Activated naive CD8-positive, alpha-beta T cell (primary cell): ENCODE data around the gene PALLD.

Source experiments
- H3K27ac Mint-ChIP-seq: one replicate; pipeline ENCODE4 v1.8.0; 2021; ENCODE audit warnings: mixed read lengths
- H3K27me3 Mint-ChIP-seq: one replicate; pipeline ENCODE4 v1.8.0; 2021; ENCODE audit warnings: mixed read lengths
- H3K36me3 Mint-ChIP-seq: one replicate; pipeline ENCODE4 v1.8.0; 2021; ENCODE audit warnings: mixed read lengths
- H3K4me1 Mint-ChIP-seq: one replicate; pipeline ENCODE4 v1.8.0; 2021; ENCODE audit warnings: low read depth, mixed read lengths
- H3K4me3 Mint-ChIP-seq: one replicate; pipeline ENCODE4 v1.8.0; 2021; ENCODE audit warnings: mild to moderate bottlenecking, mixed read lengths
- H3K9me3 Mint-ChIP-seq: one replicate; pipeline ENCODE4 v1.8.0; 2021; ENCODE audit warnings: low read depth, mixed read lengths

PALLD gene

DNA sequence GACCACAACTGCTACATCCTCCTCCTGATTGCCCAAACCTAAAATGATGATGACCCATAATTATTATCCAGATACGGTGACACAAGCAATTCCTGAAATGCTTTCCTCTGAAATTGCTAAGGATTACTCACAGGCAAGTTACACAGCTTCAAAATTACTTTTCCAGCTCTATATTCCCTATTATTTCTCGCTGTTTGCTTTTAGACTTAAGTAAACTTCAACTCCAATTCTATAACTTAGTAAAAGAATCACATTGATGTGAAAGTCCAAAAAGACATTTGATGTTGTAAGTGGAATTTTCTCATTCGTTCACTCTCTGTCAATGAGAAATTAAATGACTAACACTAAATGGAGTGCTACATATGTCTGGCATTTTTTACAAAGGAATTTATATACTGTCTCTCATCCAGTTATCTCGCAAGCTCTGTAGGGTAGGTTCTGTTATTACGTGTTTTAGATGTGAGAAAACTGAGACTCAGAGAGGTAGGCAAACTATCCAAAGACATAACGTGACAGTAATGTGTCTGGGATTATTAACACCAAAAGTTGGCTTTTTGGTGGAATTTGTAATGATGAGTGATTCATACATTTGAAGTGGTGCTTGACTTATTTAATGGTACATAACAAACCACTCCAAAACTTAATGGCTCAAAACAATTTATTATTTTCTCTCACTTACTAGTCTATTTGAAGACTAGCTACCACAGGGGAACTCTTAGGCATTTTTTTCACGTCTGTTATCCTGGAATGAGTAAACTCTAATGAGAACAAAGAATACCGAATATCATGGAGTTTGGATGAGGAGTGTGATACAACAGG is 31.5 kb downstream of the PALLD start:
- no peaks in the 10 kb centered on the region for H3K4me1 Mint-ChIP-seq
- no peaks in the 10 kb centered on the region for H3K36me3 Mint-ChIP-seq
- H3K27ac Mint-ChIP-seq: no peak overlapping the region
- no peaks in the 10 kb centered on the region for H3K9me3 Mint-ChIP-seq
- peaks cover 5% of the 10 kb centered on the region for H3K27me3 Mint-ChIP-seq
- H3K4me3 Mint-ChIP-seq: no peak overlapping the region

DNA sequence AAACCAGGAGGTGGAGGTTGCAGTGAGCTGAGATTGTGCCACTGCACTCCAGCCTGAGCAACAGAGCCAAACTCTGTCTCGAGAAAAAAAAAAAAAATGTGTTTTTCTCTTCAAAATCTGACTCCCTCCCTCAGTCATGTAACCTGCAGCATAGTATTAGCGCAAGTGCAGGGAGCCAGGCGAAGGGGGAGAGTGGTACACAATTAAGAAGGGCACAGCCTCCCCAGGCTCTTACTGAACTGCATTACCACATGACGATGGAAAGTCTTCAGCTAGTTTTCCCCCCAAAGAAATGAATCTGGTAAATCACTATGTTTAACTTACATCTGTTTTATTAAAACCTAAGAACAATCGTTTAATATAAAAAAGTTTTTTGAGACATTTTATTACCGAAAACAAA is 32.4 kb downstream of the PALLD start:
- H3K9me3 Mint-ChIP-seq: no peaks in the 10 kb centered on the region
- no peaks in the 10 kb centered on the region for H3K36me3 Mint-ChIP-seq
- no peak overlapping the region for H3K4me3 Mint-ChIP-seq
- peaks cover 5% of the 10 kb centered on the region for H3K27me3 Mint-ChIP-seq
- H3K4me1 Mint-ChIP-seq: no peaks in the 10 kb centered on the region
- H3K27ac Mint-ChIP-seq: no peak overlapping the region

DNA sequence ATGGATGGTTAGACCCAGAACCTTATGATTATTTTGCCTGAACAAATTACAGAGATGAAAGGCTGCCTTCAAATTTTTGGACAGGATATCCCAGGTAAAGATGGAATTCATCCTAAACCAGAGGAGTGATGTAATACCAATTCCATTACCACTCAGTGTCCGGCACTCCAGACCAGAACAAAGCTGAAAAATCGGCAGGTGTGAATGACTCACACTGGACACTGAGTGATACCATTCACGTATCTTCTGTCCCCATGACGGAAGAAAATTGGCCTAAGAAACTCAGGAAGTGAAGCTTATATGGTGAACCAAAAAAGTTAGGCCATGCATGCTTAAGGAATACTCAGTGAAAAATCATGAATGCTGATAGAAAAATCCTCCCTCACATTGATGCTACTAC is 34.5 kb downstream of the PALLD start:
- H3K27ac Mint-ChIP-seq: no peak overlapping the region
- H3K36me3 Mint-ChIP-seq: no peaks in the 10 kb centered on the region
- H3K4me1 Mint-ChIP-seq: no peaks in the 10 kb centered on the region
- peaks cover 5% of the 10 kb centered on the region for H3K27me3 Mint-ChIP-seq
- H3K9me3 Mint-ChIP-seq: no peaks in the 10 kb centered on the region
- H3K4me3 Mint-ChIP-seq: no peak overlapping the region

DNA sequence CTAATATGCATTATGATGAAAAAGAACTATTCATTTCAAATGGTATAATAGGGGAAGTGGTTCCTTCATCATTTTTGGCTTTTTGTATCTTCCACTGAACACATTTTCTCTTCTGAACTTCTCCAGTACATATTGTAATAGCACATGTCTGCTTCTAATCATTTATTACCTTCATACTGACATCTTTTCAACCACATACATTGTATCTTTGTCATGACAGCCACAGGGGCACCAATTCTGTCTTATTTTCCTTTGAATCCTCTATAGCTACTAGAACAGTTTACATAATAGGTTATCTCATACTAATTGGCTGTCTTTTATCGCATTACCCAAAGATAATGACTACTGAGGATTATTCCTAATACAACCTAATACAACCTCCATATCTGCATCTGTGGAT is 37.7 kb downstream of the PALLD start:
- Mint-ChIP-seq H3K27ac (no peak overlapping the region), H3K9me3 (no peaks in the 10 kb centered on the region), H3K4me3 (no peak overlapping the region), H3K36me3 (no peaks in the 10 kb centered on the region), H3K4me1 (no peaks in the 10 kb centered on the region), H3K27me3 (no peaks in the 10 kb centered on the region)

DNA sequence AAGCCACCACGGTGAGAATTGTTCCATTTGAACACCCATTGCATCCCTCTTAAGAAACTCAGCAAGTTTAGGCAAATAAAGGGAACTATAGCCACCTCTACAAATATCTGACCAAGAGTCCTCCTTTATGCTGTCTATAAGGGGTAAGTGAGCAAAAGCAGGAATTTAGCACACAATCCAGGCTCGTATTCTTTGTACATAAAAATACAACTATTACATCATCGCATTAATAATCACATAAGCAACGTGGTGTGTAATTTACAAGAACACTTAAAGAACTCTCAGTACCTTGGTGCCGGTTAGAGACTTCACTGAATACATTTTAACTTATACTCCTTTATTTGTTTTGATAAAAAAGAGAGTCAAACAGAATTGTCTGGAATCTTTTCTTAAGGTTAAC is 38.8 kb downstream of the PALLD start:
- H3K27me3 Mint-ChIP-seq: peaks cover 3% of the 10 kb centered on the region
- no peaks in the 10 kb centered on the region for H3K36me3 Mint-ChIP-seq
- H3K4me1 Mint-ChIP-seq: no peaks in the 10 kb centered on the region
- H3K27ac Mint-ChIP-seq: no peak overlapping the region
- H3K9me3 Mint-ChIP-seq: no peaks in the 10 kb centered on the region
- H3K4me3 Mint-ChIP-seq: no peak overlapping the region

DNA sequence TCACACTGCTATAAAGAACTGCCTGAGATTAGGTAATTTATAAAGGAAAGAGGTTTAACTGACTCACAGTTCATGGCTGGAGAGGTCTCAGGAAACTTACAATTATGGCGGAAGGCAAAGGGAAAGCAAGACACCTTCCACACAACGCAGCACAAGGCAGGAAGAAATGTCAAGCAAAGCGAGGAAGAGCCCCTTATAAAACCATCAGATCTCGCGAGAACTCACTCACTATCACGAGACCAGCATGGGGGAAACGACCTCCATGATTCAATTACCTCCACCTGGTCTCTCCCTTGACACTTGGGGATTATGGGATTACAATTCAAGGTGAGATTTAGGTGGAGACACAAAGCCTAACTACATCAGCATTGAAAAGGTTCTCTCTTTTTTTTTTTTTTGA is 39.6 kb downstream of the PALLD start:
- Mint-ChIP-seq H3K4me1 (no peaks in the 10 kb centered on the region), H3K9me3 (no peaks in the 10 kb centered on the region), H3K27ac (no peak overlapping the region), H3K4me3 (no peak overlapping the region), H3K36me3 (no peaks in the 10 kb centered on the region), H3K27me3 (peaks cover 3% of the 10 kb centered on the region)

DNA sequence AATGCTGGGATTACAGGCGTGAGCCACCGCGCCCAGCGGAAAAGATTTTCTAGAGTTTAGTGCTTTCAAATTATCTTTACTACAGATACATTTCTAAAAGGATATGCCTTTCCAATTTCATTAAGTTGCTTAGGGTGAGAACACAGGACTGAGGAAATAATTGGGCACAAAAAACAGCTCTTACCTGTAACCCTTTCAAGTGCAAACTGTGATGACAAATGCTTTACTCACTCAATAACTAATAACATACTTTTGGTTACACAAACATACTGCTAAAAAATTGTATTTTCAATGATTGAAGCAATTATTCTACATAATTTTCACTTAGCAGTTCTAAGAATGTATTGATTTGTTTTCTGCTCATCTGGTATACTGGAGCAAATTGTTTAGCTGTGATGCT is 40.2 kb downstream of the PALLD start:
- no peak overlapping the region for H3K4me3 Mint-ChIP-seq
- H3K27me3 Mint-ChIP-seq: peaks cover 3% of the 10 kb centered on the region
- no peak overlapping the region for H3K27ac Mint-ChIP-seq
- H3K9me3 Mint-ChIP-seq: no peaks in the 10 kb centered on the region
- no peaks in the 10 kb centered on the region for H3K4me1 Mint-ChIP-seq
- no peaks in the 10 kb centered on the region for H3K36me3 Mint-ChIP-seq

DNA sequence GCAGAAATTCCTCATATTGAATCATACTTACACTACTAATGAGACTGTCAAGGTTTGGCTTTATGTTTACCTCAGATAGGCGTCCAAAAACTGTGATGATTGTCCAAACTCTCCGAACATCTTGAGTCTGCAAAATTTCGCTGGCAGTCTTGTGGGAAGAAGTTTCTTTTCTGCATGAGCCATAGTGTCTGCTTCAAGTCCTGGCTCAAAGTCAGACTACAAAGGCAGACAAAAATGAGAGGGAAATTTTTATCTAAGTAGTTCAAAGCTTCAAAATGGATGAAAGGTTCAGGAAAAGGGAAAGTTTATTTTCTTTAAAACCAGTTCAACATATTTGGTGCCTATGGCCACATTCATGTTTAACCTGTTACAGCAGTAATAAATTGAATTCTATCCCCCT is 40.7 kb downstream of the PALLD start:
- H3K36me3 Mint-ChIP-seq: no peaks in the 10 kb centered on the region
- no peaks in the 10 kb centered on the region for H3K9me3 Mint-ChIP-seq
- no peaks in the 10 kb centered on the region for H3K4me1 Mint-ChIP-seq
- no peak overlapping the region for H3K4me3 Mint-ChIP-seq
- no peak overlapping the region for H3K27ac Mint-ChIP-seq
- peaks cover 3% of the 10 kb centered on the region for H3K27me3 Mint-ChIP-seq

DNA sequence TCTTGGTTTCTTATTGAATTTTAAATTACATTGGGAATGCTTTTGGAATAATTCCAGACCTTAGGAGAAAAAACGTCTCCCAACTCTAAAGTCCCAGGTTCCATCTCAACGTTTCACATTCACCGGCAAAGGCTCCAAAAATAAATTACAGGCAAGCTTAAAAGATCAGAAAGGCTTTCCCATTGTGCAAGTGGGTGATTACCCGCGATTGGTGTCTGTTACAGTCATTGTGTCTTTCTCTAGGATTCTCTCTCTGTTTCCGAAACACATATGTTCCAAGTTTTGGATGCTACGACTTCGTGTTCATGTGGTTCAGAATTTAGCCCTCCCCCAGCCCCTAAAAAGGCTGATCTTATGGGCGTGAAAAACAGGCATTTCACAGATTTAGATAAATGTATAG is 41.8 kb downstream of the PALLD start:
- no peaks in the 10 kb centered on the region for H3K4me1 Mint-ChIP-seq
- H3K9me3 Mint-ChIP-seq: no peaks in the 10 kb centered on the region
- peaks cover 3% of the 10 kb centered on the region for H3K27me3 Mint-ChIP-seq
- H3K36me3 Mint-ChIP-seq: no peaks in the 10 kb centered on the region
- H3K27ac Mint-ChIP-seq: no peak overlapping the region
- H3K4me3 Mint-ChIP-seq: no peak overlapping the region

DNA sequence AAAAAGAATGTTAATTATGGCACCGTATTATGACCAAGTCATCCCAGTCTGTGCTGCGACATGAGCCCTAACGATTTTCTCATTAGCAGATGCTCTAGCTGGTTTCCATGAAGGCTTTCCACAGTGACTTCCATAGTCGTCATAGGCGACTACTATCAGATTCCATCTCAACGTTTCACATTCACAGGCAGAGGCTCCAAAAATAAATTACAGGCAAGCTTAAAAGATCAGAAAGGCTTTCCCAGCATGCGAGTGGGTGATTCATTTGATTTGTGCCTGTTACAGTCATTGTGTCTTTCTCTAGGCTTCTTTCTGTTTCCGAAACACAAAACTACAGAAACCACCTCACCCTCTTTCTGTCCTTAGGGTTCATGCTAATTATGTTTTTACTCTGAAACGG is 43.2 kb downstream of the PALLD start:
- no peaks in the 10 kb centered on the region for H3K4me1 Mint-ChIP-seq
- no peak overlapping the region for H3K27ac Mint-ChIP-seq
- H3K27me3 Mint-ChIP-seq: peaks cover 3% of the 10 kb centered on the region
- no peaks in the 10 kb centered on the region for H3K9me3 Mint-ChIP-seq
- no peak overlapping the region for H3K4me3 Mint-ChIP-seq
- no peaks in the 10 kb centered on the region for H3K36me3 Mint-ChIP-seq

DNA sequence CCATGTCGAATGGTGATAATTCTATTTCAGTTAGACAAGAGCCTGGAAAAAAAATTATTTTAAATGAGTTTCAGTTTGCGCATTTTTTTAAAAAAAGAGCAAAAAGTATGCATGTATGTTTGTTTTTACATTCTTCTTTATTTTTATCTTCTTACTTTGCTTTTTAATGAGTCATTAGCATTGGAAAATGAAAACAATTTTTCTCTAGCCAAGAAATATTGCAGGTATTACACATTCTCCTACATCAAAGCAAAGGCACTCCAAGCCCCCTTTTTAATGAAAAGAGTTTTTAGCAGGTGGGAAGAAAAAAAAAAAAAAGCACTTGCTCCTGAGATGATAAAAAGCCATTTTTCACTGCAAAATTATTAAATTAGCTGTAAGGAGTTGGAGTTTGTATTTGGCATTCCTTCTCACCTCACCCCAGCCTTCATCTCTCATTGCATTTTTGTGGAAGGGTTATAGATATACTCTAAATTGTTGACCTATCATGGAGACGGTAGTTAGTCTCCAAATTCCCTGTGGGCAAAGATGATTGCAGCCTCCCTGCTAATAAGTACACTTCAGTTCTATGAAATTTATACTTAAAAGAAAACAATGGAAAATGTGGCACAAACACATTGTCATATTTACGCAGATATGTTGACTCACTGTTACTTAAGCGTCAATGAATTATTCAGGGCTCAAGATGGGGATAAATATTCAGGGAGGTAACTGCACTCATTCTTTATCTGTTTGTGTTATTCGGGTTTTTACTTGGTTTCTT is 43.8 kb downstream of the PALLD start:
- peaks cover 5% of the 10 kb centered on the region for H3K27me3 Mint-ChIP-seq
- no peak overlapping the region for H3K4me3 Mint-ChIP-seq
- H3K36me3 Mint-ChIP-seq: no peaks in the 10 kb centered on the region
- no peaks in the 10 kb centered on the region for H3K4me1 Mint-ChIP-seq
- no peak overlapping the region for H3K27ac Mint-ChIP-seq
- H3K9me3 Mint-ChIP-seq: no peaks in the 10 kb centered on the region

DNA sequence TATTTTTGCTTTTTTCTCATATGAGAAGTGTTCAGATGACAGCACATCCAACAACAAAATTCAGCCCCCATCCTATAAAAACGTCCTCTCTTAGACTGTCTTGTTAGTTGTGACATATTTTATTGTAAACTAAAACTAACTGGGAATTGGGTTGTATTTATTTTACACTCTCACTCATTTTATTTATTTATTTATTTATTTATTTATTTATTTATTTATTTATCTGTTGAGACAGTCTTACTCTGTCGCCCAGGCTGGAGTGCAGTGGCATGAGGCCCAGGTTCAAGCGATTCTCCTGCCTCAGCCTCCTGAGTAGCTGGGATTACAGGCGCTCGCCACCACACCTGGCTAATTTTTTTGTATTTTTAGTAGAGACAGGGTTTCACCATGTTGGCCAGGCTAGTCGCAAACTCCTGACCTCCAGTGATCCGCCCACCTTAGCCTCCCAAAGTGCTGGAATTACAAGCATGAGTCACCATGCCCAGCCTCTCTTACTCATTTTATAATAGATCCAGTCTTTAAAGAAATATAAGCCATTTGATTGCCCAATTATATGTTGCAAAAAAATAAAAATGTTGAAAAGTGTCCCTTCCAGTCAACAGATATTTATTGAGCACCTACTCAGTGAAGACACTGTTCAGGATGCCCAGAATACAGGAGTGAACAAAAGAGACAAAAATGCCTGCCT is 44.6 kb downstream of the PALLD start:
- peaks cover 5% of the 10 kb centered on the region for H3K27me3 Mint-ChIP-seq
- no peak overlapping the region for H3K27ac Mint-ChIP-seq
- no peaks in the 10 kb centered on the region for H3K36me3 Mint-ChIP-seq
- H3K4me3 Mint-ChIP-seq: no peak overlapping the region
- no peaks in the 10 kb centered on the region for H3K9me3 Mint-ChIP-seq
- no peaks in the 10 kb centered on the region for H3K4me1 Mint-ChIP-seq

DNA sequence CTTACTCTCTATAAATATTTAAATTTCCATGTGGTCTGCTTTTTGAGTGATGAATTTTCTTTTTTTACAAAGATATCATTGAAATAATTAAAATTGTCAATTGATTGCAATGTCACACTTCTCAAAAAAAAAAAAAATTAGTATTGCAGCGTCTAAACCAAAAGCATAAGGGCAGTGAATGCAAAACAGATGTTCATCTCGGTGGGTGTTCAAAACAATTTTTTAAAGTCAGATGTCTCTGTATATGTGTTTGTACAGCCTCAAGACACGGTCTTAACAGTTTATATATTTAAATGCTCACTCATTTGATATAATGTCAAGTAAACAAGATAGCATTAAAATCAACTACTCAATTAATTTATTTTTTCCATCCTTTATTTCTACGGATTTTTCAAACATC is 52.3 kb downstream of the PALLD start:
- peaks cover 3% of the 10 kb centered on the region for H3K27me3 Mint-ChIP-seq
- H3K4me1 Mint-ChIP-seq: no peaks in the 10 kb centered on the region
- H3K27ac Mint-ChIP-seq: no peak overlapping the region
- no peak overlapping the region for H3K4me3 Mint-ChIP-seq
- no peaks in the 10 kb centered on the region for H3K9me3 Mint-ChIP-seq
- H3K36me3 Mint-ChIP-seq: no peaks in the 10 kb centered on the region

DNA sequence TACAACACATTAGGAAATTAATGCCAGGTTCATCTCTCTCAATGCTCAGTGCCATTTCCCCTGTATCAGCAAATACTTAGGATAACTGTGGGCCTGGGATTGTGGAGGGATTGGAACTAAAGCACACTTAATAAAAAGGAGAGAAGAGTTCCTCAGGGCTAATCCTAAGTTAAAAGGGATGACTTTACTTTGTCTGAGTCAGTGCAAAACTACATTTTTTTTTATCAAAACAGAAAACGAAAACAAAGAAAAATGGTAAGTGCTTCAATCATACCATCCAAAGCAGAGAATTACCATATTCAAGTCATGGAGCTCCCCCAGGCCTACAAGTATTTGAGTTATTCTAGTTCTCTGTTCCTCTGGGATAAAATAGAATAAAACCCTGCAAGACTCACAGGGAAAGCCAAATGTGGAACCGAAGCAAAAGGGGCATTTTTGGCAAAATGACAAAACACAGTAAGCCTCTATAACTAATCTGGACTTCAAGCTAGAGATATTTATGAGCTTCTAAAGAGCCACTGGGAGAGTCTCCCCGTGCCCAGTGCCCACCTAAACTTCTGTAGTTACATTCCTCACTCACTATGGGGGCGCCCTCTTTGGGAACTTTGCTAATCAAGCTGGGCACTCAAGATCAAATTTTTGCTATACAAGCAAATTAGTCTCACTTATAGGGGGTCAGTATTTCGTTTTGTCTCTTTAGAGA is 53.4 kb downstream of the PALLD start:
- no peak overlapping the region for H3K27ac Mint-ChIP-seq
- H3K36me3 Mint-ChIP-seq: no peaks in the 10 kb centered on the region
- peaks cover 4% of the 10 kb centered on the region for H3K27me3 Mint-ChIP-seq
- no peak overlapping the region for H3K4me3 Mint-ChIP-seq
- no peaks in the 10 kb centered on the region for H3K9me3 Mint-ChIP-seq
- no peaks in the 10 kb centered on the region for H3K4me1 Mint-ChIP-seq

DNA sequence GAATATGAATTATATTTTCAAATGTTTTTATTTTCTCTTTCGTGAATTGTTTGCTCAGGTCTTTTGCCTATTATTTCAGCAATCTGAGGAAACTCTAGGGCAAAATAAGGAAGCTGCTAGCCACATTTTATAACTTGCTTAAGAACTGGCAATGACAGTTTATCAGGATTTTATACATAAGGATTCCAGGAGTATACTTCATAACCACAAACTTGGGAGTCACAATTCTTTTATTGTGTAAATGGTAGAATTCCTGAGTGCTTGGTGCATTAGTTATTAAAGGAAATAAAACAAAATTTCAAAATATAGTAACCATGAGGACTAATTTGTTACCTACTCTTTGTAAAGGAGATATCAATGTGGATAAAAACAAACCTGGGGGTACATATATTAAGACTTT is 54.4 kb downstream of the PALLD start:
- Mint-ChIP-seq H3K36me3 (no peaks in the 10 kb centered on the region), H3K4me1 (no peaks in the 10 kb centered on the region), H3K27ac (no peak overlapping the region), H3K9me3 (no peaks in the 10 kb centered on the region), H3K27me3 (peaks cover 2% of the 10 kb centered on the region), H3K4me3 (no peak overlapping the region)
